ENCODE data around the gene FBXW10B. TPM values are rescaled to one million over a fixed set of nuclear protein-coding genes. Genes with fewer than 3 reads are reported as not detected.
"Not testable (repeated sequence)": the region's sequence is repeated elsewhere in the genome, so short reads cannot be mapped to it uniquely, and the experiment has no call there.

FBXW10B gene
- total RNA-seq, 2 experiments from 2014 or later, result not detected

- no TSS peak for BruUV-seq (replicated peaks)
- intact Hi-C loops (cut with micrococcal nuclease; ENCODE audit: unreplicated experiment), result no loop called here
- Histone ChIP-seq H3K27ac (ENCODE audit: low read depth, low read length, poor library complexity, severe bottlenecking) (no peak overlapping the region), H3K9me2 (ENCODE audit: insufficient read depth, low read length) (no peaks in the 10 kb centered on the region), H3K4me3 (ENCODE audit: low read depth, low read length, poor library complexity, severe bottlenecking) (no peak overlapping the region), H4K20me1 (ENCODE audit: insufficient read depth, low read length) (no peaks in the 10 kb centered on the region), H3K9me3 (ENCODE audit: low read length) (no peaks in the 10 kb centered on the region), H3K4me1 (ENCODE audit: insufficient read depth, low read length, poor library complexity, severe bottlenecking) (no peaks in the 10 kb centered on the region), H3K36me3 (ENCODE audit: insufficient read depth, low read length) (no peaks in the 10 kb centered on the region), H3K4me2 (ENCODE audit: low read length) (no peak overlapping the region), H2AFZ (ENCODE audit: low read length) (no peak overlapping the region), H3K79me2 (ENCODE audit: insufficient read depth, low read depth, low read length) (no peaks in the 10 kb centered on the region)
- no peak for DNase-seq (ENCODE audit: low spot score)
- POLR2A ChIA-PET, result no interaction called here
- CTCF ChIA-PET (ENCODE audit: unreplicated experiment), result no interaction called here
- TF ChIP-seq EZH2phosphoT487 (IDR thresholded peaks at IDR 0.05; ENCODE audit: borderline replicate concordance, low read depth, low read length), result no peak
- TF ChIP-seq, protein P1, sequence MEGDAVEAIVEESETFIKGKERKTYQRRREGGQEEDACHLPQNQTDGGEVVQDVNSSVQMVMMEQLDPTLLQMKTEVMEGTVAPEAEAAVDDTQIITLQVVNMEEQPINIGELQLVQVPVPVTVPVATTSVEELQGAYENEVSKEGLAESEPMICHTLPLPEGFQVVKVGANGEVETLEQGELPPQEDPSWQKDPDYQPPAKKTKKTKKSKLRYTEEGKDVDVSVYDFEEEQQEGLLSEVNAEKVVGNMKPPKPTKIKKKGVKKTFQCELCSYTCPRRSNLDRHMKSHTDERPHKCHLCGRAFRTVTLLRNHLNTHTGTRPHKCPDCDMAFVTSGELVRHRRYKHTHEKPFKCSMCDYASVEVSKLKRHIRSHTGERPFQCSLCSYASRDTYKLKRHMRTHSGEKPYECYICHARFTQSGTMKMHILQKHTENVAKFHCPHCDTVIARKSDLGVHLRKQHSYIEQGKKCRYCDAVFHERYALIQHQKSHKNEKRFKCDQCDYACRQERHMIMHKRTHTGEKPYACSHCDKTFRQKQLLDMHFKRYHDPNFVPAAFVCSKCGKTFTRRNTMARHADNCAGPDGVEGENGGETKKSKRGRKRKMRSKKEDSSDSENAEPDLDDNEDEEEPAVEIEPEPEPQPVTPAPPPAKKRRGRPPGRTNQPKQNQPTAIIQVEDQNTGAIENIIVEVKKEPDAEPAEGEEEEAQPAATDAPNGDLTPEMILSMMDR (conservative IDR thresholded peaks at IDR 0.05; ENCODE audit: low read length), result no peak
Measured at GRCh38 chr17:15648386-15648785, 28.9 kb upstream of the FBXW10B start.

- BruUV-seq (replicated peaks); H3K4me2 ChIP-seq (ENCODE audit: low read length); H3K4me1 ChIP-seq (ENCODE audit: insufficient read depth, low read length, poor library complexity, severe bottlenecking); POLR2A ChIA-PET; H4K20me1 ChIP-seq (ENCODE audit: insufficient read depth, low read length); H3K79me2 ChIP-seq (ENCODE audit: insufficient read depth, low read depth, low read length); H3K27ac ChIP-seq (ENCODE audit: low read depth, low read length, poor library complexity, severe bottlenecking); H3K9me3 ChIP-seq (ENCODE audit: low read length); H3K9me2 ChIP-seq (ENCODE audit: insufficient read depth, low read length); CTCF ChIA-PET (ENCODE audit: unreplicated experiment); H2AFZ ChIP-seq (ENCODE audit: low read length); H3K36me3 ChIP-seq (ENCODE audit: insufficient read depth, low read length); H3K4me3 ChIP-seq (ENCODE audit: low read depth, low read length, poor library complexity, severe bottlenecking); intact Hi-C loops (cut with micrococcal nuclease; ENCODE audit: unreplicated experiment); DNase-seq (ENCODE audit: low spot score): not testable (repeated sequence)
Measured at GRCh38 chr17:15645942-15646312, 26.4 kb upstream of the FBXW10B start.

- CTCF ChIA-PET (ENCODE audit: unreplicated experiment); H2AFZ ChIP-seq (ENCODE audit: low read length); intact Hi-C loops (cut with micrococcal nuclease; ENCODE audit: unreplicated experiment); H3K9me3 ChIP-seq (ENCODE audit: low read length); H3K9me2 ChIP-seq (ENCODE audit: insufficient read depth, low read length); POLR2A ChIA-PET; H3K4me2 ChIP-seq (ENCODE audit: low read length); H3K4me1 ChIP-seq (ENCODE audit: insufficient read depth, low read length, poor library complexity, severe bottlenecking); BruUV-seq (replicated peaks); H3K79me2 ChIP-seq (ENCODE audit: insufficient read depth, low read depth, low read length); H3K27ac ChIP-seq (ENCODE audit: low read depth, low read length, poor library complexity, severe bottlenecking); H4K20me1 ChIP-seq (ENCODE audit: insufficient read depth, low read length); DNase-seq (ENCODE audit: low spot score); H3K4me3 ChIP-seq (ENCODE audit: low read depth, low read length, poor library complexity, severe bottlenecking); H3K36me3 ChIP-seq (ENCODE audit: insufficient read depth, low read length): not testable (repeated sequence)
Measured at GRCh38 chr17:15645099-15645941, 25.8 kb upstream of the FBXW10B start.

GRCh38 chr17:15642505-15643251 is 23.2 kb upstream of the FBXW10B start:
- H3K27ac ChIP-seq (ENCODE audit: low read depth, low read length, poor library complexity, severe bottlenecking); H2AFZ ChIP-seq (ENCODE audit: low read length); DNase-seq (ENCODE audit: low spot score); POLR2A ChIA-PET; H3K4me3 ChIP-seq (ENCODE audit: low read depth, low read length, poor library complexity, severe bottlenecking); H3K36me3 ChIP-seq (ENCODE audit: insufficient read depth, low read length); H3K9me2 ChIP-seq (ENCODE audit: insufficient read depth, low read length); CTCF ChIA-PET (ENCODE audit: unreplicated experiment); H3K4me2 ChIP-seq (ENCODE audit: low read length); H3K4me1 ChIP-seq (ENCODE audit: insufficient read depth, low read length, poor library complexity, severe bottlenecking); H3K79me2 ChIP-seq (ENCODE audit: insufficient read depth, low read depth, low read length); intact Hi-C loops (cut with micrococcal nuclease; ENCODE audit: unreplicated experiment); BruUV-seq (replicated peaks); H4K20me1 ChIP-seq (ENCODE audit: insufficient read depth, low read length); H3K9me3 ChIP-seq (ENCODE audit: low read length): not testable (repeated sequence)

DNA sequence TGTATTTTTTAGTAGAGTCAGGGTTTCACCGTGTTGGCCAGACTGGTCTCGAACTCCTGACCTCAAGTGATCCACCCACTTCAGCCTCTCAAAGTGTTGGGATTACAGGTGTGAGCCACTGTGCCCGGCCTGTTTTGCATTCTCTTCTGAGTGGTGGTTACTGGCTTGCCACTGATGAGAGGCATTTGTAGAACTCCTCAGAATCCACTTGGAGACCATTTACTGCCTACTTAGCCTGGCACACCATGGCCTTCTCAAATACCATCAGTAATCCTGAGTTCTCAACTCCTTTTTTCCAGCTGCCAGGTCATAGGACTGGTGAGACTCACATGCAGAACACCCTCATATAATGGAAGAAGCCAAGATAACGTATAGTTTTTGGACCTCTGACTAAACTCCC is 22.5 kb upstream of the FBXW10B start:
- POLR2A ChIA-PET; intact Hi-C loops (cut with micrococcal nuclease; ENCODE audit: unreplicated experiment); H4K20me1 ChIP-seq (ENCODE audit: insufficient read depth, low read length); DNase-seq (ENCODE audit: low spot score); H2AFZ ChIP-seq (ENCODE audit: low read length); CTCF ChIA-PET (ENCODE audit: unreplicated experiment); H3K9me2 ChIP-seq (ENCODE audit: insufficient read depth, low read length); H3K4me1 ChIP-seq (ENCODE audit: insufficient read depth, low read length, poor library complexity, severe bottlenecking); BruUV-seq (replicated peaks); H3K36me3 ChIP-seq (ENCODE audit: insufficient read depth, low read length); H3K27ac ChIP-seq (ENCODE audit: low read depth, low read length, poor library complexity, severe bottlenecking); H3K4me3 ChIP-seq (ENCODE audit: low read depth, low read length, poor library complexity, severe bottlenecking); H3K4me2 ChIP-seq (ENCODE audit: low read length); H3K79me2 ChIP-seq (ENCODE audit: insufficient read depth, low read depth, low read length); H3K9me3 ChIP-seq (ENCODE audit: low read length): not testable (repeated sequence)

All from OCI-LY7 (cell line).